ENCODE data around the gene SIK2.
A peak's percentile ranks its signal among the peaks of the same experiment; 100 is the strongest.
"Not testable (repeated sequence)": the region's sequence is repeated elsewhere in the genome, so short reads cannot be mapped to it uniquely, and the experiment has no call there.

SIK2 gene

GRCh38 chr11:111698852-111699559, 96.8 kb downstream of the SIK2 start:
- no peak for DNase-seq (ENCODE audit: low read depth, low spot score)

- no peak for DNase-seq (ENCODE audit: low read depth, low spot score)
Measured at GRCh38 chr11:111699579-111700156, 97.4 kb downstream of the SIK2 start.

GRCh38 chr11:111700162-111700561, 97.9 kb downstream of the SIK2 start:
- no peak for DNase-seq (ENCODE audit: low read depth, low spot score)

GRCh38 chr11:111702623-111703022, 100.4 kb downstream of the SIK2 start:
- DNase-seq (ENCODE audit: low read depth, low spot score), result no peak

GRCh38 chr11:111703576-111703975, 101.3 kb downstream of the SIK2 start:
- DNase-seq (ENCODE audit: low read depth, low spot score), result no peak

- DNase-seq (ENCODE audit: low read depth, low spot score), result peak; percentile 88
Measured at GRCh38 chr11:111707039-111707690, 104.9 kb downstream of the SIK2 start.

- DNase-seq (ENCODE audit: low read depth, low spot score), result no peak
Measured at GRCh38 chr11:111707691-111708067, 105.4 kb downstream of the SIK2 start.

- DNase-seq (ENCODE audit: low read depth, low spot score), result no peak
Measured at GRCh38 chr11:111714522-111714921, 112.3 kb downstream of the SIK2 start.

- no peak for DNase-seq (ENCODE audit: low read depth, low spot score)
Measured at GRCh38 chr11:111715142-111715816, 113.0 kb downstream of the SIK2 start.

GRCh38 chr11:111717660-111718059, 115.4 kb downstream of the SIK2 start:
- DNase-seq (ENCODE audit: low read depth, low spot score), result not testable (repeated sequence)

- peak; percentile 90 for DNase-seq (ENCODE audit: low read depth, low spot score)
Measured at GRCh38 chr11:111718436-111718835, 116.2 kb downstream of the SIK2 start.

- peak; percentile 76 for DNase-seq (ENCODE audit: low read depth, low spot score)
Measured at GRCh38 chr11:111718859-111719258, 116.6 kb downstream of the SIK2 start.

- peak; percentile 65 for DNase-seq (ENCODE audit: low read depth, low spot score)
Measured at GRCh38 chr11:111719379-111719778, 117.1 kb downstream of the SIK2 start.

- DNase-seq (ENCODE audit: low read depth, low spot score), result no peak
Measured at GRCh38 chr11:111720801-111721494, 118.7 kb downstream of the SIK2 start.

- no peak for DNase-seq (ENCODE audit: low read depth, low spot score)
Measured at GRCh38 chr11:111722501-111722900, 120.3 kb downstream of the SIK2 start.

- DNase-seq (ENCODE audit: low read depth, low spot score), result no peak
Measured at GRCh38 chr11:111723595-111723994, 121.3 kb downstream of the SIK2 start.

GRCh38 chr11:111724615-111725129, 122.4 kb downstream of the SIK2 start:
- DNase-seq (ENCODE audit: low read depth, low spot score), result no peak

- no peak for DNase-seq (ENCODE audit: low read depth, low spot score)
Measured at GRCh38 chr11:111725621-111726020, 123.4 kb downstream of the SIK2 start.

GRCh38 chr11:111726301-111726713, 124.1 kb downstream of the SIK2 start:
- no peak for DNase-seq (ENCODE audit: low read depth, low spot score)

- no peak for DNase-seq (ENCODE audit: low read depth, low spot score)
Measured at GRCh38 chr11:111727431-111727830, 125.2 kb downstream of the SIK2 start.

- DNase-seq (ENCODE audit: low read depth, low spot score), result peak; percentile 8
Measured at GRCh38 chr11:111729071-111729830, 127.0 kb downstream of the SIK2 start.

Measured in astrocyte of the hippocampus (primary cell).